ENCODE data around the gene CREB1.
"Not testable (repeated sequence)": the region's sequence is repeated elsewhere in the genome, so short reads cannot be mapped to it uniquely, and the experiment has no call there.

CREB1 gene

DNA sequence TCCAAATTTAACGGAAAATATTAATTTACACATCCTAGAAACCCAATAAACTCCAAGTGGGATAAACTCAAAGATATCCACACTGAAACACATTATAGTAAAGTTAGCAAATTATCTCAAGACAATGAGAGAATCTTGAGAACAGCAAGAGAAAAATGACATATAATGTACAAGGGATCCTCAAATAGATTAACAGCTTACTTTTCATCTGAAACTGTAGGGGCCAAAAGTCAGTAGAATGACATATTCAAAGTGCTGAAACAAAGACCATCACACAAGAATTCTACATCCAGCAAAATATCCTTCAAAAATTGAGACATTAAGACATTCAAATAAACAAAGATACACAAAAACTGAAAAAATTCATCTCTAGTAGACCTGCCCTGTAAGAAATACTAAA is 114.1 kb downstream of the CREB1 start:
- no peak overlapping the region for H3K27ac ChIP-seq

DNA sequence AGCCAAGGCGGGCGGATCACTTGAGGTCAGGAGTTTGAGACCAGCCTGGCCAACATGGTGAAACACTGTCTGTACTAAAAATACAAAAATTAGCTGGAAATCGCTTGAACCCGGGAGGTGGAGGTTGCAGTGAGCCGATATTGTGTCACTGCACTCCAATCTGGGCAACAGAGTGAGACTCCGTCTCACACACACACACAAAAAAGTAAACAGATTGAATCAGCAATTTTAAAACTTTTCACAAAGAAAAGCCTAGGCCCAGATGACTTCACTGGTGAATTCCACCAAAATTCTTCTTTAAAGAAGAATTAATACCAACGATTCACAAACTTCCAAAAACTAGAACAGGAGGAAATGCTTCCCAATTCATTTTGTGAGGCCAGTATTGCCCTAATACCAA is 116.8 kb downstream of the CREB1 start:
- H3K27ac ChIP-seq: not testable (repeated sequence)

More for the DNA sequence above, 114.1 kb downstream of the CREB1 start:
- TF ChIP-seq, protein P1, sequence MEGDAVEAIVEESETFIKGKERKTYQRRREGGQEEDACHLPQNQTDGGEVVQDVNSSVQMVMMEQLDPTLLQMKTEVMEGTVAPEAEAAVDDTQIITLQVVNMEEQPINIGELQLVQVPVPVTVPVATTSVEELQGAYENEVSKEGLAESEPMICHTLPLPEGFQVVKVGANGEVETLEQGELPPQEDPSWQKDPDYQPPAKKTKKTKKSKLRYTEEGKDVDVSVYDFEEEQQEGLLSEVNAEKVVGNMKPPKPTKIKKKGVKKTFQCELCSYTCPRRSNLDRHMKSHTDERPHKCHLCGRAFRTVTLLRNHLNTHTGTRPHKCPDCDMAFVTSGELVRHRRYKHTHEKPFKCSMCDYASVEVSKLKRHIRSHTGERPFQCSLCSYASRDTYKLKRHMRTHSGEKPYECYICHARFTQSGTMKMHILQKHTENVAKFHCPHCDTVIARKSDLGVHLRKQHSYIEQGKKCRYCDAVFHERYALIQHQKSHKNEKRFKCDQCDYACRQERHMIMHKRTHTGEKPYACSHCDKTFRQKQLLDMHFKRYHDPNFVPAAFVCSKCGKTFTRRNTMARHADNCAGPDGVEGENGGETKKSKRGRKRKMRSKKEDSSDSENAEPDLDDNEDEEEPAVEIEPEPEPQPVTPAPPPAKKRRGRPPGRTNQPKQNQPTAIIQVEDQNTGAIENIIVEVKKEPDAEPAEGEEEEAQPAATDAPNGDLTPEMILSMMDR (conservative IDR thresholded peaks at IDR 0.05): no peak

Data from VCaP (cell line).